Measurements from ENCODE around the gene RNF224. TPM values are rescaled to one million over a fixed set of nuclear protein-coding genes. Genes with fewer than 3 reads are reported as not detected.

Gene RNF224
- total RNA-seq, 1 donor from 2014 or later = not detected

GRCh38 chr9:137221506-137222111, 5.7 kb upstream of the RNF224 start:
- DNase-seq (ENCODE audit: missing footprints) = no peak
- intact Hi-C loops (cut with DNase I) = loop anchor here (2.0 to 5.0 kb wide), 2 partner anchors 33 to 429 kb away; partner anchors contain the start of genes ANAPC2, SSNA1 and TMEM141

GRCh38 chr9:137222190-137223077, 4.9 kb upstream of the RNF224 start, which contains the start of gene RNF208:
Gene RNF208 (minus strand): TSS chr9:137222240. CDS start chr9:137221212, 1,028 bp downstream.
- DNase-seq (ENCODE audit: missing footprints) (peak; percentile 77), ATAC-seq (peak; percentile 2)
- intact Hi-C loops (cut with DNase I) = loop anchor here (2.0 to 5.0 kb wide), 2 partner anchors 34 to 430 kb away; partner anchors contain the start of genes ANAPC2, SSNA1 and TMEM141

More at GRCh38 chr9:137221506-137222111, 5.7 kb upstream of the RNF224 start:
- no peak for ATAC-seq

GRCh38 chr9:137223078-137223970, 4.0 kb upstream of the RNF224 start:
- DNase-seq (ENCODE audit: missing footprints) (peak; percentile 98), ATAC-seq (peak; percentile 93)
- intact Hi-C loops (cut with DNase I) = loop anchor here (2.0 to 5.0 kb wide), 2 partner anchors 35 to 431 kb away; partner anchors contain the start of genes ANAPC2, SSNA1 and TMEM141

- DNase-seq (ENCODE audit: missing footprints) = no peak
- no peak for ATAC-seq
Observed at GRCh38 chr9:137224830-137225694, 2.2 kb upstream of the RNF224 start, which contains the start of gene CYSRT1. Gene CYSRT1 (plus strand): TSS chr9:137225174. CDS start chr9:137225622, 448 bp downstream.

GRCh38 chr9:137225699-137226331, 1.5 kb upstream of the RNF224 start:
- DNase-seq (ENCODE audit: missing footprints) = no peak
- no peak for ATAC-seq
- intact Hi-C loops (cut with DNase I) = loop anchor here (2.0 kb wide), 1 partner anchor 109 kb away; no protein-coding TSS in a partner anchor

More at GRCh38 chr9:137224830-137225694, 2.2 kb upstream of the RNF224 start, which contains the start of gene CYSRT1:
- intact Hi-C loops (cut with DNase I) = loop anchor here (5.0 kb wide), 1 partner anchor 433 kb away; the partner anchor contains the start of gene TMEM141

GRCh38 chr9:137226338-137227053, 806 bp upstream of the RNF224 start:
- ATAC-seq = no peak
- intact Hi-C loops (cut with DNase I) = loop anchor here (2.0 kb wide), 1 partner anchor 110 kb away; no protein-coding TSS in a partner anchor
- no peak for DNase-seq (ENCODE audit: missing footprints)

- intact Hi-C loops (cut with DNase I) = loop anchor here (2.0 kb wide), 1 partner anchor 111 kb away; no protein-coding TSS in a partner anchor
- DNase-seq (ENCODE audit: missing footprints) = no peak
- no peak for ATAC-seq
Observed at GRCh38 chr9:137227853-137228505, 677 bp downstream of the RNF224 start.

- intact Hi-C loops (cut with DNase I) = no loop called here
- DNase-seq (ENCODE audit: missing footprints) (no peak), ATAC-seq (no peak)
Observed at GRCh38 chr9:137228506-137228967, 1.2 kb downstream of the RNF224 start.

- no peak for DNase-seq (ENCODE audit: missing footprints)
- no peak for ATAC-seq
- intact Hi-C loops (cut with DNase I) = no loop called here
Observed at GRCh38 chr9:137228968-137229896, 1.9 kb downstream of the RNF224 start.

- DNase-seq (ENCODE audit: missing footprints) (no peak), ATAC-seq (no peak)
- intact Hi-C loops (cut with DNase I) = no loop called here
Observed at GRCh38 chr9:137229903-137230704, 2.8 kb downstream of the RNF224 start.

- ATAC-seq = no peak
- intact Hi-C loops (cut with DNase I) = no loop called here
Observed at GRCh38 chr9:137230705-137231371, 3.5 kb downstream of the RNF224 start, which contains the start of gene SLC34A3. Gene SLC34A3 (plus strand): TSS chr9:137230901. CDS start chr9:137231703, 802 bp downstream.

GRCh38 chr9:137231372-137232039, 4.2 kb downstream of the RNF224 start:
- no peak for DNase-seq (ENCODE audit: missing footprints)
- intact Hi-C loops (cut with DNase I) = no loop called here
- no peak for ATAC-seq

More at GRCh38 chr9:137230705-137231371, 3.5 kb downstream of the RNF224 start, which contains the start of gene SLC34A3:
- DNase-seq (ENCODE audit: missing footprints) = no peak

- no peak for DNase-seq (ENCODE audit: missing footprints)
- intact Hi-C loops (cut with DNase I) = no loop called here
- no peak for ATAC-seq
Observed at GRCh38 chr9:137232101-137232500, 4.8 kb downstream of the RNF224 start.
